ES-I3 (cell line): Measurements from ENCODE around the gene SPRY4.
"Not testable (repeated sequence)": the region's sequence is repeated elsewhere in the genome, so short reads cannot be mapped to it uniquely, and the experiment has no call there.

Experiments
- H3K36me3 ChIP-seq: 2 replicates; pipeline ENCODE4 v1.6.1; 2013; ENCODE audit warnings: mild to moderate bottlenecking, low read length, control low read depth, moderate library complexity; ENCODE audit not compliant: insufficient read depth
- H3K4me1 ChIP-seq: 2 replicates; pipeline ENCODE4 v1.6.1; 2013; ENCODE audit warnings: mild to moderate bottlenecking, control low read depth, low read length; ENCODE audit not compliant: insufficient read depth
- H3K9ac ChIP-seq: 2 replicates; pipeline ENCODE4 v1.6.1; 2013; ENCODE audit warnings: low read depth, mild to moderate bottlenecking, low read length, moderate library complexity
- H3K9me3 ChIP-seq: 2 replicates; pipeline ENCODE4 v1.6.1; 2013; ENCODE audit warnings: mild to moderate bottlenecking, low read length, moderate library complexity; ENCODE audit not compliant: control insufficient read depth, insufficient read depth

SPRY4 gene

DNA sequence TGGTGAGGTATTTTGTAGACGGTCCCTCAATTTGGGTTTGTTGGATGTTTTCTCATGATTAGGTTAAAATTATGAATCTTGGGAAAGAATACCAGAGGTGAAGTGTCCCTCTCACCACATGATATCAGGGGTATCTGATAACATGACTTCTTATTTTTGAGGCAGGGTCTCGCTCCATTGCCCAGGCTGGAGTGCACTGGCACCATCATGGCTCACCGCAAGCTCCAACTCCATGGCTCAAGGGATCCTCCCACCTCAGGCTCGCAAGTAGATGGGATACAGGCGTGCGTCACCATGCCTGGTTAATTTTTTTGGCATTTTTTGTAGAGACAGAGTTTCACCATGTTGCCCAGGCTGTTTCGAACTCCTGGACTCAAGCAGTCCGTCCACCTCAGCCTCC, 24.1 kb downstream of the SPRY4 start:
- peaks cover 19% of the 10 kb centered on the region for H3K4me1 ChIP-seq
- no peaks in the 10 kb centered on the region for H3K9me3 ChIP-seq
- peaks cover 2% of the 10 kb centered on the region for H3K36me3 ChIP-seq
- no peak overlapping the region for H3K9ac ChIP-seq

DNA sequence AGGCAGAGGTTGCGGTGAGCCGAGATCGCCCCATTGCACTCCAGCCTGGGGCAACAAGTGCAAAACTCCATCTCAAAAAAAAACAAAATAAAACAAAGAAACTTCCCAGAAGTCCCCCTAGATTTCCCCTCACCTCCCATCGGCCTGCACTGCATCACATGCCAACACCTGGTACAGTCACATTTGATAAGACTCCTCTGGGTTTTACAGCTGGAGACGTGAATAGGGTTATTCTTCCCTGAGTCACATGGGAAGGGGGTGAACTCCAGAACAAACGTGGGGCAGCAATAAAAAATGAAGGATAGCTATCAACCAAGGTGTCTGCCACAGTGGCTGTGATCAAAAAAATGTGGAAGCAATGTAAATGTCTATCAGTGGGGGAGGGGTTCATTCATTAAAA, 26.0 kb downstream of the SPRY4 start:
- no peak overlapping the region for H3K9ac ChIP-seq
- no peaks in the 10 kb centered on the region for H3K9me3 ChIP-seq
- H3K36me3 ChIP-seq = peaks cover 7% of the 10 kb centered on the region
- H3K4me1 ChIP-seq = peaks cover 22% of the 10 kb centered on the region

DNA sequence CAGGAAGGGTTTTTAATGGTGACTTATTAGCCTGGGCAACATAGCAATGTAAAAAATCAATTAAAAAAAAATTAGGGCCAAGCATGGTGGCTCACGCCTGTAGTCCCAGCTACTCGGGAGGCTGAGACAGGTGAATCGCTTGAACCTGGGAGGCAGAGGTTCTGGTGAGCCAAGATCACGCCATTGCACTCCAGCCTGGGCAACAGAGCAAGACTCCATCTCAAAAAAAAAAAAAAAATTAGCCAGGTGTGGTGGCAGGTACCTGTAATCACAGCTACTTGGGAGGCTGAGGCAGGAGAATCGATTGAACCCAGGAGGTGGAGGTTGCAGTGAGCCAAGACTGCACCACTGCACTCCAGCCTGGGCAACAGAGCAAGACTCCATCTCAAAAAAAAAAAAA, 27.0 kb downstream of the SPRY4 start:
- H3K4me1 ChIP-seq = peaks cover 22% of the 10 kb centered on the region
- H3K9ac ChIP-seq, H3K9me3 ChIP-seq, H3K36me3 ChIP-seq: not testable (repeated sequence)

DNA sequence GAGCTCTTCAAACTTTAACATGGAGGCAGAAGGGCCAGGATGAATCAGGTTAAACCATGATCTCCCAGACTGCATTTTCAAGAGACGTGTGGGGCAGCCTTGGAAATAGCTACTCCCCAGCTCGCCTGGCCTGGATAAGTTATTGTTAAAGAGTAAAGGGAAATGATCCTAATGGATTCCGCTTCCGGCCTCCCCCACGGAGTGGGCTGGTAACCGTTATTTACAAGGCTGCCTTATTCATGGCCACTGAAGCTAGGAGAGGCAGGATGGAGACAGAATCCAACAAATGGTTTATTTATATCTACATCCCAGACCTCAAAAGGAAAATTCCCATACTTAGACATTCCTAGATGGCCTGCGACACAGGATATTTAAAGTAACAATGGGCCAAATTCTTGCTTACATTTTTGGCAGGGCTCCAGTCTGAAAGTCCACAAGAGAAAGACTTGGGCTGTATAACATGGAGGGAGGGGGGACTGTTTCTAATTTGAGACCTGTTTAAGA, 27.9 kb downstream of the SPRY4 start:
- Histone ChIP-seq H3K9me3 (no peaks in the 10 kb centered on the region), H3K9ac (no peak overlapping the region), H3K4me1 (peaks cover 26% of the 10 kb centered on the region), H3K36me3 (peaks cover 6% of the 10 kb centered on the region)

DNA sequence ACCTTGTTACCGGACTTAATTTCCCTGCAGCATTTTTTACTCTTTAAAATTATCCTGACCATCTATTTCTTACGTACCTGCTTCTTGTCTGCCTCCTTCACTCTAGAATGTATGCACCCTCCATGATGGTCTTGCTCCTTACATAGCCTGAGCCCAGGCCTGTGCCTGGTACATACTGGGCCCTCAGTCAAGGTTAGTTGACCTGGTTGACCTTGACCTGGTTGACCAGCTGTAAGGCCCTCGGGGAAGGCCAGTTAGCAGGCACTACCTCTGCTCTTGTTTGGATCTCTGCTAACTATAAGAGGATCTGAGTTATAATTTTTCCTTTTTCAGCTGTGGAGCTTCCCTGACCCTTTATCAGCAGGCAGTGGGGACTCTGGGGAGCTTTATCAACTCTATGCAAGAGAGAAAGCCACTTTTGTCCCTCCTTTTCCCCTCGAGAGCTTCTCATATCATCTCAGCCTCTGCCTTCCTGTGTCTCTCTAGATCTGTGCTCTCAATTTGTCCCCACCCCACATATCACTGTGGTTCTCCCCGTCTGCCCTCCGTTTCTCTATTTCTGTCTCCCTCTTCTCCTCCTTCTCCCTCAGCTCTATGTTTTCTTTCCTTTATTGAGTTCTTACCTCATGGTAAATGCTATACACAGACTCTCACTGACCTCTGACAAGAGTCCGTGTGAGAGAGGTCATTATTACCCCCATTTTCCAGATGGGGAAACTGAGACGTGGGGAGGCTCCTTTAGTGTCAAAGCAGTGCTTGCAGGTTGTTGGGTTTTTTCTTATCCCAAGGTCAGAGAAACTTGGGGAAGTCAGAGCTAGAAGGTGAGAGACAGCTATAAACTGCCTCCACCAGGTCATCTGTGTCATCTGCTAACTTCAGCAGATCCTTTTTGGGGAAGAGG, 28.6 kb downstream of the SPRY4 start:
- no peak overlapping the region for H3K9ac ChIP-seq
- peaks cover 26% of the 10 kb centered on the region for H3K4me1 ChIP-seq
- H3K36me3 ChIP-seq = peaks cover 8% of the 10 kb centered on the region
- no peaks in the 10 kb centered on the region for H3K9me3 ChIP-seq

DNA sequence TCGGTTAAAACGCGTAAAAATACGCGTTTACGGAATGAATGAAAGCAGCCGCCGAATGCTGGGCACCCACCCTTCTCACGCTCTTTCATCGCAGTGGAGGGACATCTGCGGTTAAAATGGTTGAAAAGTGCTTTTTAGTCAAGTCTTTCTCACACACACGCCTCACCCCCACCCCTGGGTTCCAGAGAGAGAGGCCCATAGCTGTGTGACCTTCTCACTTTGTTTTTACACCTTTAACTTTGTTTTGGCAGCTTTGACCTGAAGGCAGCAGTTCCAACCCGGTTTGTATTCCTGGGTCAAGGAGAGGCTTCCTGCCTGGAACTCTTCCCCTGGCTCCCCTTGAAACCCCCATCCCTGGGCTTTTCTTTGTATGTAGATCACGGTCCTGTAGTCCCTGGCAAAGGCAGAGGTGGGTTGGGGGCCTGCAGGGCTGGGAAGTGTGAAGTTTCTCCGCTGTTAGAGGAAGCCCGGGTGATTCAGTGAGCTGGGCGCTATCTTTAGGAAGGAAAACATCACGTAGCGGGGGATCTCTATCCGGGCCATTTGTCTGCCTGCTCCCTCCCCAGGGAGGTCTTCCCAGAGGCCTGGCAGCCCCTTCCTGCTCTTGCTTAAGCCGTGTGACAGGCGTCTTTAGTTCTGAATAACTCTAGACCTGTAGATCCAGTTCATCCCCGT, 29.6 kb downstream of the SPRY4 start:
- H3K4me1 ChIP-seq = peaks cover 28% of the 10 kb centered on the region
- no peak overlapping the region for H3K9ac ChIP-seq

DNA sequence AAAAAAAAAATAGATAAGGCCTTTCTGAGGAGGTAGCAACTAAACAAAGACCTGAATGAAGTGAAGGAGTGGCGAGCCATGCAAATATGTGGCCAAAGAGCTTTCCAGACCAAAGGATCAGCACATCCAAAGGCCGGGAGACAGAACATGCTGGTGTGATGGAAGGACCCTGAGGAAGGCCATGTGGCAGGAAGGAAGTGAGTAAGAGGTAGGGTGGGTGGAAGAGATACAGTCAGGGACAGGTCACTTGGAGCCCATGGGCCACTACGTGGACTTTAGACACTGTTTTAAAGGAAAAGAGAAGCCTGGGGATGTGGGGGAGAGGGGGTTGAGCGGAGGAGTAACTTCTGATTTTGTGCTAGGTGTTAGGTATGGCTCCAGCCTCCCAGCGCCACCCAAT, 31.3 kb downstream of the SPRY4 start:
- H3K4me1 ChIP-seq = peaks cover 32% of the 10 kb centered on the region
- H3K9ac ChIP-seq = no peak overlapping the region
- no peaks in the 10 kb centered on the region for H3K9me3 ChIP-seq
- peaks cover 15% of the 10 kb centered on the region for H3K36me3 ChIP-seq

More for the DNA sequence above, 29.6 kb downstream of the SPRY4 start:
- Histone ChIP-seq H3K9me3 (no peaks in the 10 kb centered on the region), H3K36me3 (peaks cover 8% of the 10 kb centered on the region)

DNA sequence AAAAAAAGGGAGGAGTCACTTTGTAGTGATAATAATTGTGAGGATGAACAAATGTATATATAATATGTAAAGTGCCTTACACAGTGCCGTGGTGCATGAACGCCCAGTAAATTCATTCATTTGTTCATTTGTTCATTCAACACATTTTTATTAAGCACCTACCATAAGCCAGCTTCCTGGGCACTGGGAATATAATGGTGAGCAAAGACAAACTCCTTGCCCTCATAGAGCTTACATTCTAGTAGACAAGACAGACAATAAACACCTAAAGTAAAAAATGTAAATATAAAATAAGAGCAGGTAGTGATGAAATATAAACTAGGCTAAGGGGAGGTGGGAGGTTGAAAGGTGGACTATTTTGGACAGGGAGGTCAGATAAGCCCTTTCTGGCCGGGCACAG, 32.0 kb downstream of the SPRY4 start:
- Histone ChIP-seq H3K36me3 (peaks cover 15% of the 10 kb centered on the region), H3K4me1 (peaks cover 37% of the 10 kb centered on the region), H3K9me3 (no peaks in the 10 kb centered on the region), H3K9ac (no peak overlapping the region)

DNA sequence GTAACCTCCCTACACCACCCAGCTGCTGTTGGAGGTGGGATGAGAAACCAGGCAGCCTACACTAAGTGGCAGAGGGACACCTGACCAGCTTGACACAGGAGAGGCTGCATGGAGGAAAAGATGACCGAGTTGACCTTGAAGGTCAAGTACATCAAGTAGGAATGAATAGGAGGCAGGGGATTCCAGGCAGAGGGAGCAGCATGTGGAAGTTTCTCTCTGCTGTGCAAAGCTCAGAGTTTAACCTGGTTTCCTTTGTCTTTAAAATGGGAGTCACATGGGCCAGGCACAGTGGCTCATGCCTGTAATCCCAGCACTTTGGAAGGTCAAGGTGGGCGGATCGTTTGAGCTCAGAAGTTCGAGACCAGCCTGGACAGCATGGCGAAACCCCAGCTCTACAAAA, 32.6 kb downstream of the SPRY4 start:
- Histone ChIP-seq H3K9me3 (no peaks in the 10 kb centered on the region), H3K9ac (no peak overlapping the region), H3K4me1 (peaks cover 38% of the 10 kb centered on the region), H3K36me3 (peaks cover 15% of the 10 kb centered on the region)

DNA sequence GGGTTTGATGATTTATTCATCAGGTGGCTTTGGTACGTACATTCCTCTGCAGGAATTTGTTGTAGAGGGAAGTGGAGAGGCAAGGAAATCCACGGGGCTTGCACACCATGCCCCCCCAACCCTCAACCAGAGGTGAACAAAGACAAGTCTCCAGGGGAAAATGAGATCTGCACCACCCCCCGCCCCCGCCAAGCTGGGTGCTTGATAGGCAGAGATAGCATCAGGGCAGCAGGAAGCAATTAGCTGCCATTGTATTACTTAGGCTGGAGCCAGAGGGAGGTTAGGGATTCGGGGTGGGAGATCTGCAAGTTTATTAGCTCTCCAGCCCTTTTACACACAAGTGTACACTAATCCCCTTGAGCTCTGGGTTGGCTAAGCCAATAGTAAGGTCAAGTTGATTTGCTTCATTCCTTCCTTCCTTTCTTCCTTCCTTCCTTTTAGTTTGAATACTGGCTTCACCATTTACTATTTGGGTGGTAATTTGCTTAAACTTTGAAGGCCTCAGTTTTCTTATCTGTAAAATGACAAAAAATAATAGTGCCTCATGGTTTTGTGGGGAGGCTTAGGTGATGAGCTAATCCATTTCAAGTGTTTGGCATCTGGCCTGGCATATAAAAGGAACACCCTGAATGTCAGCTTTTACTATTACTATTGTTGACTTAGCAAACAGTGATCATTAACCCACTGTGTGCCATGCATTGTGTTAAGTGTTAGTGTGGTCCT, 34.1 kb downstream of the SPRY4 start:
- Histone ChIP-seq H3K36me3 (peaks cover 15% of the 10 kb centered on the region), H3K4me1 (peaks cover 23% of the 10 kb centered on the region), H3K9me3 (no peaks in the 10 kb centered on the region), H3K9ac (no peak overlapping the region)

DNA sequence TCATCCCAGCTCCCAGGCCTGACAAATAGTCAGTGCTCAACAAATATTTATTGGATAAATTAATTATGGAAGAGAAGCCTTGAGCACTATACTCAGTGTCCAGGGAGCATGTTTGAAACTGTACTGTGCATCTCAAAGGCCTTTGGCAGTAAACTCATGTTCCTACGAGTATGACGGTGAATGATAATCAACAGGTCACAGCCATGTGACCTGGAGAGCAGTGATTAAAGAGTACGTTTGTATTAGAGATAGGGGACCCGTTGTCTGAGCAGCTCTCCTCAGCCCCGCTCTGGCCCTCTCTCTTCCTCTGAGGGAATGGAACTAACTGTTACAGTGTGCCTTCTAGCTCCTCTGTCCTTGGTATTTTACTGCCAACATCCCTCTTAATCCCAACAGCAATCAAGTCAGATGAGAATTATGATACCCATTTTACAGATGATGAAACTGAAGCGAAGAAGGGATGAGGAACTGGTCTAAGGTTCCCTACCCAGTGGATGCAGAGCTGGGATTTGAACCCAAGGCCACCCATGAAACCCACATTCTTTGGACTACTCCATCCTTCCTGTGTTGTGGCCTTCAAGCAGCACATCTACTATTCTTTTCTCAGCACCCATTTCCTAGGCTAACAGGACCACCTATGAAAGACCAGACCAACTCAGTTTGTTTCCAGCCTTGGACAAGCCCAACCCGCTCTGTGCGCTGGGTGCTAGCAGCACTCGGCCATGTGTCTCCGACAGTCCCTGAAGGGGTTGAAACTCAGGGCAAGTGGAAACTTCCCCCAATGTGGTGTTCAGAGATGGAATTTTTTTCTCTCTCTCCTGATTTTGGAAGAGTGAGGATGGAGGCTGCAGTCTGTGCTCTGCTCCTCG, 34.9 kb downstream of the SPRY4 start:
- H3K9ac ChIP-seq = no peak overlapping the region
- peaks cover 15% of the 10 kb centered on the region for H3K36me3 ChIP-seq
- no peaks in the 10 kb centered on the region for H3K9me3 ChIP-seq
- peaks cover 20% of the 10 kb centered on the region for H3K4me1 ChIP-seq

DNA sequence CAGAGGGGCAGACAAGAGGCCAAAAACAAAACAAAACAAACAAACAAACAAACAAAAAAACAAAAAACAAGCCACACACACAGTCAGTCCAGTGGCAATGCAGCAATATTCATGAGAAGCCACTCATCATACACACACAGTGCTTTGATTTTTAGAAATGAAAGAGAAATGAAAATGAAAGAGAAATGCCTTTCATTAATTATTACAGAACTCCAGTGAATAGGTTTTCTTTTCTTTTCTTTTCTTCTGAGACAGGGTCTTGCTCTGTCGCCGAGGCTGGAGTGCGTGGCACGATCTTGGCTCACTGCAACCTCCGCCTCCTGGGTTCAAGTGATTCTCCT, 36.9 kb downstream of the SPRY4 start:
- H3K36me3 ChIP-seq = peaks cover 10% of the 10 kb centered on the region
- no peak overlapping the region for H3K9ac ChIP-seq
- peaks cover 20% of the 10 kb centered on the region for H3K4me1 ChIP-seq
- H3K9me3 ChIP-seq = no peaks in the 10 kb centered on the region

DNA sequence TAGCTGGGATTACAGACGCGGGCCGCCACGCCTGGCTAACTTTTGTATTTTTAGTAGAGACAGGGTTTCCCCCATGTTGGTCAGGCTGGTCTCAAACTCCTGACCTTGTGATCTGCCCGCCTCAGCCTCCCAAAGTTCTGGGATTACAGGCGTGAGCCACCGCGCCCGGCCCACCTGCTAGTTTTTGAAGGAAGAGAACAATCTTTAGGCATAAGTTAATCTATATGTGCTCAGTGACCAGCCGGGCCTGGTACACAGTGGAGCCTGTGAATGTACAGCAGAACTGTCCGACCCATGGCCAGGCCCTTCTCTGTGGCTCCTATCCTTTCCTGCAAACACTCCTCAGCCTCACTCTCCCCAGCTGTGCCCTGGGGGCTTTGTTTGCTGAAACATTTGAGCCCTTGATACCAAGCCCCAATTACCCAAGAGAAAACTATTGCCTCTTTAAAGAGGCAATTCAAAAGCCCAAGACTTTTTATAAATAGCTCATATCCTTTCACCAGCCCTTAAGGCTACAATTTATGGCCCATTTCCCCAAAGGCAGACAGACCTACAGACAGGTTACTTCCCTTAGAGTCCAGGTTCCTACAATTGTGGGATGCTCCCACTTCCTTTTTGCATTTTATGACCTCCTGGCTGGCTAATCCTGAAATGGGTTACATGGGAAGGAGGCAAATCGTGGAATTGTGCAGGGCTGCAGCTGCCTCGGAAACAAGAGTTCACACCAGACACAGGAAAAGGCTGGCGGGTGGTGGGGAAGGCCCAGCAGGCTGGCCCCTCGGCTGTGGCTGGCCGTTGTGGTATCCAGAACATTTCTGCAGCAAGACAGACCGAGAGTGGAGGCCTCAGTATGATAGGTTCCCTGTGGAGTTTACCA, 37.5 kb downstream of the SPRY4 start:
- peaks cover 20% of the 10 kb centered on the region for H3K4me1 ChIP-seq
- H3K9me3 ChIP-seq = no peaks in the 10 kb centered on the region
- H3K9ac ChIP-seq = no peak overlapping the region
- H3K36me3 ChIP-seq = peaks cover 10% of the 10 kb centered on the region
